DLD1 (cell line): Measurements from ENCODE around the gene TOM1L1.

Experiments used
- in situ Hi-C: cut with HindIII; loops from 2 replicates; pipeline ENCODE4 v1.10.0; 2017; ENCODE audit warnings: low sequenced_read_pairs

Gene TOM1L1

GRCh38 chr17:54983260-54983659, 82.6 kb downstream of the TOM1L1 start:
- in situ Hi-C loops: loop anchor here (25.0 kb wide), 1 partner anchor 329 kb away; no protein-coding TSS in a partner anchor

- in situ Hi-C loops: loop anchor here (25.0 kb wide), 1 partner anchor 327 kb away; no protein-coding TSS in a partner anchor
Measured at GRCh38 chr17:54985476-54985875, 84.8 kb downstream of the TOM1L1 start.

DNA sequence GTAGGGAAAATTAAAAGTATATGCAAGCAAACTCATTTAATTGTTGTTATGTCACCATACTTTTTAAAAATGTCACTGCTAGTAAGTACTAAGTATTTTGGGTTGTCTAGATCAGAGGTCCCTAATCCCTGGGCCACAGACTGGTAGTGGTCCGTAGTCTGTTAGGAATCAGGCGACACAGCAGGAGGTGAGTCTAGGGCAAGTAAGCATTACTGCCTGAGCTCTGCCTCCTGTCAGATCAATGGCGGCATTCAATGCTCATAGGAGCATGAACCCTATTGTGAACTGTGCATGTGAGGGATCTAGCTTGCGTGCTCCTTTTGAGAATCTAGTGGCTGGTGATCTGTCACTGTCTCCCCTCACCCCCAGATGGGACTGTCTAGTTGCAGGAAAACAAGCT, 89.5 kb downstream of the TOM1L1 start:
- in situ Hi-C loops: loop anchor here (25.0 kb wide), 1 partner anchor 322 kb away; no protein-coding TSS in a partner anchor

- in situ Hi-C loops: loop anchor here (25.0 kb wide), 1 partner anchor 321 kb away; no protein-coding TSS in a partner anchor
Measured at GRCh38 chr17:54991567-54991966, 90.9 kb downstream of the TOM1L1 start.

DNA sequence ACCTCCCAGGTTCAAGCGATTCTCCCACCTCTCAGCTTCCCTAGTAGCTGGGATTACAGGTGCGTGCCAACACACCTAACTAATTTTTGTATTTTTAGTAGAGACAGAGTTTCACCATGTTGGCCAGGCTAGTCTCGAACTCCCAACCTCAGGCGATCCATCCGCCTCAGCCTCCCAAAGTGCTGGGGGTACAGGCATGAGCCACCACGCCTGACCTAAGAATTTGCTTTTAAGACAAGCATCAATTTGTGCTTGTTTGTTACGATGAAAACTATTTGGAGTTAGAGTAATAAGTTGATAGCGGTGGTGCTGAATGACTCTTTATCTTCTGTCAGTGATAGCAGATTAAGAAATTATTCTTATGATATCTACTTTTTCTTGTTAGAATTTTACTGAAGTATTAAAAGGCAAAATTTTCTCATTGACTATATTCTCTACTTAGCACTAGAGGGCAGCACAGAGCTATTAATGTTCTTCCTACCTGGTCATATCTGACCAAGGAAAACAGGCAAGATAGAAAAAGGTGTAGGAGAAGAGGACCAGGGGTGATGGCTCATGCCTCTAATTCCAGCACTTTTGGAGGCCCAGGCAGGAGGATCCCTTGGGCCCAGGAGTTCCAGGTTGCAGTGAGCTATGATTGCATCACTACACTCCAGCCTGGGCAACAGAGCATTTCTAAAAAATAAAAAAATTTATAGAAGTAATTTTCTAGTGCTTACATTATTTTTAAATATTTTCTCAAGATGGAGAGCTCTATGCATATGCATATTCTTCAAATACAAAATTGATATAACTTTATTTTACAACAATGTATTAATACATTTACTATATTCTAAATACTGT, 92.4 kb downstream of the TOM1L1 start:
- in situ Hi-C loops: loop anchor here (25.0 kb wide), 1 partner anchor 319 kb away; no protein-coding TSS in a partner anchor

- in situ Hi-C loops: loop anchor here (25.0 kb wide), 1 partner anchor 316 kb away; no protein-coding TSS in a partner anchor
Measured at GRCh38 chr17:54996441-54996840, 95.8 kb downstream of the TOM1L1 start.

DNA sequence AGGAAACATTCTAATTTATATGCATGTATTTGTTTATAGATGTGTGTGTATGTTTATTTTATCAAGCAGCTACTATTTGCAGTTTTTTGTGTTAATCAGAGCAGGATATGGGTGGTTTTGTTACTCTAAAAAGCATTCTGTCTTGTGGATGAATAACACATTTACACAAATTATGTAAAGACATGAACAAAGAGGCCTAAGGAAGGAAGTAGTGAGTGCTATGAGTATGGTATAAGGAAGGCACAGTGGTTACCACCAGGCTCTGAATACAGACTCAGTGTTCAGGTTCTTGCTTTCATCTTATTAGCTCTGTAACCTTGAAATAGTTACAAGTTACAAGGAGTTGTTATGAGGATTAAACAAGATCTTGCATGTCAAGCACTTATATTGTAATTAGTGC, 101.8 kb downstream of the TOM1L1 start:
- in situ Hi-C loops: no loop called here

- in situ Hi-C loops: no loop called here
Measured at GRCh38 chr17:55004484-55004883, 103.8 kb downstream of the TOM1L1 start.

GRCh38 chr17:55005520-55005919, 104.9 kb downstream of the TOM1L1 start:
- in situ Hi-C loops: no loop called here
